RWPE1 (cell line): Measurements from ENCODE around the gene NOP14.

Source experiments
- CTCF ChIA-PET: fragments of 350-600 bp; sonication (Branson Sonifier 250); formaldehyde crosslinking; extraction: SDS; loops from one replicate; lab custom pipeline; 2021; lab: Yijun Ruan, JAX
- POLR2A ChIA-PET: fragments of 400-600 bp; formaldehyde crosslinking; extraction: SDS; loops from one replicate; lab custom pipeline; 2020; ENCODE audit warnings: antibody characterized with exemption; ENCODE audit not compliant: low non-redundant PET; lab: Yijun Ruan, JAX
- DNase-seq: peaks from one replicate; pipeline ENCODE4 v3.0.0; 2012; ENCODE audit warnings: low spot score
- H3K27ac ChIP-seq: fragments of 450-650 bp; 2 replicates; pipeline ENCODE4 v1.5.1; 2017
- CTCF ChIP-seq: fragments of 450-650 bp; conservative IDR thresholded peaks from 2 replicates; pipeline ENCODE4 v1.5.1; 2017; ENCODE audit warnings: low read depth, mild to moderate bottlenecking

The NOP14 gene

GRCh38 chr4:2963175-2963965 is at the start of gene NOP14, which contains the start of gene GRK4:
NOP14 (minus strand) TSS chr4:2963406; CDS start chr4:2963319, 87 bp downstream.
GRK4 (plus strand) TSS chr4:2963571; CDS start chr4:2964071, 500 bp downstream.
- POLR2A ChIA-PET = interaction anchor here (1.0 kb wide), 1 partner anchor 33 kb away, joined by 3 read pairs; no protein-coding TSS in a partner anchor
- CTCF ChIA-PET = interaction anchor here (1.3 kb wide), 1 partner anchor 75 kb away, joined by 6 read pairs; no protein-coding TSS in a partner anchor
- peak; percentile 12; the same call in 1 of the 2 replicates for TF ChIP-seq CTCF

GRCh38 chr4:3011456-3012220 is 48.4 kb upstream of the NOP14 start:
- ChIA-PET CTCF (no interaction called here), POLR2A (no interaction called here)
- peak overlapping the region; percentile 76 for H3K27ac ChIP-seq
- TF ChIP-seq CTCF = no peak
- no peak for DNase-seq

More at GRCh38 chr4:2963175-2963965, at the start of gene NOP14, which contains the start of gene GRK4:
- peak within 1 kb of the TSS; percentile 79 for H3K27ac ChIP-seq
- DNase-seq = peak; percentile 93

- DNase-seq = peak; percentile 29
- CTCF ChIA-PET = interaction anchor here (0.7 kb wide), 1 partner anchor 48 kb away, joined by 3 read pairs; no protein-coding TSS in a partner anchor
Measured at GRCh38 chr4:3010998-3011397, 47.8 kb upstream of the NOP14 start.

GRCh38 chr4:3010577-3010976 is 47.4 kb upstream of the NOP14 start:
- H3K27ac ChIP-seq = peak overlapping the region; percentile 89
- TF ChIP-seq CTCF = no peak
- POLR2A ChIA-PET = interaction anchor here (0.7 kb wide), 1 partner anchor 13 kb away, joined by 5 read pairs; no protein-coding TSS in a partner anchor
- CTCF ChIA-PET = interaction anchor here (0.7 to 1.1 kb wide), 2 partner anchors 33 to 48 kb away, joined by 3 read pairs; no protein-coding TSS in a partner anchor
- peak; percentile 12 for DNase-seq

More at GRCh38 chr4:3010998-3011397, 47.8 kb upstream of the NOP14 start:
- POLR2A ChIA-PET = interaction anchor here (0.7 kb wide), 1 partner anchor 13 kb away, joined by 5 read pairs; no protein-coding TSS in a partner anchor
- peak overlapping the region; percentile 76 for H3K27ac ChIP-seq
- no peak for TF ChIP-seq CTCF

GRCh38 chr4:3009422-3009821 is 46.2 kb upstream of the NOP14 start:
- TF ChIP-seq CTCF = peak; percentile 54
- CTCF ChIA-PET = interaction anchor here (0.6 to 1.3 kb wide), 2 partner anchors 29 to 127 kb away, joined by 3 read pairs; no protein-coding TSS in a partner anchor
- DNase-seq = peak; percentile 21
- POLR2A ChIA-PET = no interaction called here
- H3K27ac ChIP-seq = peak overlapping the region; percentile 89
